ENCODE data around the gene OPHN1.

Gene OPHN1

GRCh38 chrX:68433155-68433980 is at the start of gene OPHN1:
TSS of gene OPHN1 (minus strand) at chrX:68433495. CDS start at chrX:68433020, 475 bp downstream.
- DNase-seq: peak; percentile 9

- DNase-seq: no peak
These were observed 47.7 kb upstream of the OPHN1 start for GRCh38 chrX:68480969-68481368.

GRCh38 chrX:68464796-68465195 is 31.5 kb upstream of the OPHN1 start:
- DNase-seq: no peak

- DNase-seq: no peak
These were observed 30.6 kb upstream of the OPHN1 start for GRCh38 chrX:68463880-68464279.

DNA sequence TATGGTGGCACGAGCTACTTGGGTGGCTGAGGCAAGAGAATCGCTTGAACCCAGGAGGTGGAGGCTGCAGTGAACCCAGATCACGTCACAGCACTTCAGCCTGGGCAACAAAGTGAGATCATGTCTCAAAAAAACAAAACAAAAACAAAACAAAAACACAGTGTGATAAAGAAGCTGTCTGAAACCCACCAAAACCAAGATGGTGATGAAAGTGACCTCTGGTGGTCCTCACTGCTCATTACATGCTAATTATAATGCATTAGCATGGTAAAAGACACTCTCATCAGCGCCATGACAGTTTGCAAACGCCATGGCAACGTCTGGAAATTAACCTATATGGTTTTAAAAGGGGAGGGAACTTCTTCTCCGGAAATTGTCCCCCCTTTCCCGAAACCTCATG is 29.4 kb upstream of the OPHN1 start:
- DNase-seq: no peak

- DNase-seq: no peak
These were observed 28.9 kb upstream of the OPHN1 start for GRCh38 chrX:68462197-68462596.

DNA sequence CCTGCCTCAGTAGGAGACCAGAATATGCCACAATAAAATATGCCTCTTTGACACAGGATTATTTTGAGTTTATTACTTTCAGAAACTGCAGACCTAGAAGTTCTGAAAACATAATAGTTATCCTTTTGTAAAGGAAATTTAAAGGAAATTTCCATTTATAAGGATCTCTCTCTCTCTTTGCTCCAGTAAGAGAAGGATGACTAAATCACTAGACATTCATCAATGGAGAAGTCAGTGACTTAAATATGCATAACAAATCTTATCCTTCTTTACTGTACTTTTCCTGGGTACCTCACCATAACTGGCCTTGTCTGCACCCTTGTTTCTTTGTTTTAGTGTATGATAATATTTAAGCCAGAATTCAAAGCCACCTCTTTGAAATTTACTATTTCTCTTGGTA is 28.3 kb upstream of the OPHN1 start:
- DNase-seq: no peak

GRCh38 chrX:68461093-68461492 is 27.8 kb upstream of the OPHN1 start:
- no peak for DNase-seq

DNA sequence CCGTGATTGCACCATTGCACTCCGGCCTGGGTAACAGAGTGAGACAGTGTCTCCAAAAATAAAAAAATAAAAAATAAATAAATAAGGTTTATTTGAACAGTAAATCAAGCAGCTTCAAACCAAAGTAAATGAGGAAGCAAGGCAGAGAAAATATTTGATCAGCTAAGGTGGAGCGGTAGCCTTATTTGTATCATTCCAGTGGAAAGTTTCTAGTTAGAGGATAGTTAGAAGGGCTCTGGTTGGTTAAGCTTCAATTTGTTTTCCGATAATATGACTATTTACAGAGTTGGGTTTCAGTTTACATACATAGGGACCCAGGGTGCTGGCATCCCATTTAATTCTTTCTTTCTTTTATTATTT is 21.8 kb upstream of the OPHN1 start:
- no peak for DNase-seq

DNA sequence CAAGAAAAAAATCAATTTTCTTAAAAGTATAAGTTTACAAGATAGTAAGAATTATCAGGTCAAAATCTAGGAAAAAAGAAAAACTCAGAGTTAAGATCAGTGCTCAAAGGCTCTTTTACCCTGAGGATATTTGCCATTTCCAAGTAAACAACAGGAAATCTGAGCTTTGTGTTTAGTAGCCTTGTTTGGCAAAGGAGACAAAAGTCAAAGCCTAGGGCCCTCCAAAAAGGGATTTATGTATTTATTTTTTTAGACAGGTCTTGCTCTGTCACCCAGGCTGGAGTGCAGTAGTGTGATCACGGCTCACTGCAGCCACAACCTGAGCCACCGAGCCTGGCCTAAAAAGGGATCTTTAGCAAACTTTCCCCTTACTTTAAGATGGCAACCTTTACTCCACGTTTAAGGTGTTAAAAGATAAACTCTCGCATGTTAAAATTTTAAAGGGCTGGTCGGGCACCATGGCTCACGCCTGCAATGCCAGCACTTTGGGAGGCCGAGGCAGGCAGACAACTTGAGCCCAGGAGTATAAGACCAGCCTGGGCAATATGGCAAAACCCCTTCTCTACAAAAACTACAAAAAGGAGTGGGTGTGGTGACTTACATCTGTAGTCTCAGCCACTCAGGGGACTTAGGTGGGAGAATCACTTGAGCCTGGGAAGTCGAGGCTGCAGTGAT is 21.3 kb upstream of the OPHN1 start:
- no peak for DNase-seq

DNA sequence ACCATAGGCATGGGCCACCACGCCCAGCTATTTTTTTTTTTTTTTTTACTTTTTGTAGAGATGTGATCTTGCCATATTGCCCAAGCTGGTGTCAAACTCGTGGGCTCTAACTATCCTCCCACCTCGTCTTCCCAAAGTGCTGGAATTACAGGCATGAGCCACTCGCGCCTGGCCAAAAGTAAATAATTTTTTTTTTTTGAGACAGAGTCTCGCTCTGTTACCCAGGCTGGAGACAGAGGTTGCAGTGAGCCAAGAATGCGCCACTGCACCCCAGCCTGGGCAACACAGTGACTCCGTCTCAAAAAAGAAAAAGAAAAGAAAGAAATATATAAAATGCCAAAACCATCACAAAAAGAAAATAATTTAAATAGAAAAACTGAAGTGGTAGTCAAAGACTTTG is 18.4 kb upstream of the OPHN1 start:
- no peak for DNase-seq

DNA sequence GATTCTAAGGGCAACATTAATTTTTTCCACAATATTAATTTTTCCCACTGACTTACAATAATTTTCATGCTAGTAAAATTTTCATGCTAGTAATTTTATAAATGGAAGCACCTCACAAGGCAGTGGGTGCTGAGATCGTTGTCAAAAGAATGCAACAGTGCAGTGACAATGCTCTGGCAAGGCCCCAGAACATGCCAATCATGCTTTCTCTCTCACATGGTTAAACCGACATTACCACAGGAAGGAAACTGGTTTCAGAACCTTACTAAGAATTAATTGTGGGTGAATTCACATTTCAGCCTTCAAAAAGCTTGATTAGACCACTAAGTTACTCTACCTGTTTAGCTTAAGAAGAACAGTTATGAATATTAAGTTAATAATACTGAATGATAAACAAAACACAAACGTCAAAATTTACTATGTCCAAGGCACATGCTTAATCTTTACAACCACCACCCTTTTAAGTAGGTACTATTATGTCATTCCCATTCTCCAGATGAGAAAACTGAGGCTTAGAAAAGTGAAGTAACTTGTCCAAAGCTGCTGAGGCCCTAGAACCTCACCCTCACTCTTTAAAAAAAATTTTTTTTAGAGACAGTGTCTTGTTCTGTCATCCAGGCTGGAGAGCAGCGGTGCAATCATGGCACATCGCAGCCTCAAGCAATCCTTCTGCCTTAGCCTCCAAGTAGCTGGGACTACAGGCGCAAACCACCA is 10.0 kb upstream of the OPHN1 start:
- DNase-seq: no peak

GRCh38 chrX:68440940-68441339 is 7.6 kb upstream of the OPHN1 start:
- no peak for DNase-seq

- no peak for DNase-seq
These were observed 7.1 kb upstream of the OPHN1 start for GRCh38 chrX:68440442-68440841.

- no peak for DNase-seq
These were observed 6.0 kb upstream of the OPHN1 start for GRCh38 chrX:68439341-68439740.

- no peak for DNase-seq
These were observed 5.3 kb upstream of the OPHN1 start for GRCh38 chrX:68438575-68438974.

DNA sequence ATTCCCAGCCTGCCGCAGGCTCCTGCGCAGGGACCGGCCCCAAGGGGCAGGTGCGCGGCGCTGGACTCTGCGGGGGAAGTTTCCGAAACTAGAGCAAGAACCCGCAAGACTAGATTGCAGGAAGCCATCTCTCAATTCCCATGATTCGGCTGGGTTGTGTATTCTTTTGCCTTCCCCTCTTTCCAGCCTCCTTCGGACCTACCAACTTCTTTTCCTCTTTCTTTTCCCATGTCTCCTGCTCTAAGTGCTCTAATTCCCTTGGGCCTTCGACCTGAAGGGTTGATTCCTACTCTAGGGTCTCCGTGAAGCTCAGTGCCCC is 645 bp upstream of the OPHN1 start:
- DNase-seq: no peak

DNA sequence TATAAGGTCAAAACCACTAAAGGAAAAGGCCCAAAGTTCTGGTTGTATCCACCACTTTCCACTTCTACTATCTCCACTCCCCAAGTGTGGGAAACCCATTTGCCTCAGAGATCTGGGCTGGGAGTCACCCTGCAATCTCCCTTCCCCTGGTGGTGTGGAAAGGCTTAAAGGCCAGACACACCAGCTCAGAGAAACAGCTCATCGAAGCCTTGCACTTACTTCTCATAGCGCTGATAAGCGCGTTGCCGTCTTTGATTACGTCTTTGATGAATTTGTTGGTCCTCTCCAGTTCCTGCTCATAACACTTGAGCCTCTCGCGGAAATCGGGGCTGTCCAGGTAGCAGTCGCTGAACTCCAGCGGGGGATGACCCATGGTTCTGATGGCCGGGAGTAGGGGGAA is 647 bp downstream of the OPHN1 start:
- DNase-seq: no peak

- no peak for DNase-seq
These were observed 1.5 kb downstream of the OPHN1 start for GRCh38 chrX:68431836-68432235.

GRCh38 chrX:68429216-68429615 is 4.1 kb downstream of the OPHN1 start:
- DNase-seq: no peak

DNA sequence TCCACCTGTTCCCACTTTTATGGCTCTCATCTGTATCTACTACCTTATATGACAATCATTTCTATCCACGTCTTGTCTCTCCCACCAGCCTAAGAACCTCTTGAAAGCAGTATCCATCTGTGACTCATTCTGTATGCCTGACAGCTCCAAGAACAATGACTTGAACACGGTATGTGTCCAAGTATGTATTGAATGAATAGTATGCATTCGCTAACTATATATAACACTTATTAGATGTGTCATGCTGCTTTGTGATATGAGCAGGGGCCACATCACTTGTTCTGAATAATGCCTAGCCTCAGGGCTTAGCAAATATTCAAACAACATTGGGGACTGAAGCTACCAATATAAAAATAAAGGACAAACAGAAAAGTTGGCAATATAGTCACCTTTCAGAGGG is 4.9 kb downstream of the OPHN1 start:
- DNase-seq: no peak

DNA sequence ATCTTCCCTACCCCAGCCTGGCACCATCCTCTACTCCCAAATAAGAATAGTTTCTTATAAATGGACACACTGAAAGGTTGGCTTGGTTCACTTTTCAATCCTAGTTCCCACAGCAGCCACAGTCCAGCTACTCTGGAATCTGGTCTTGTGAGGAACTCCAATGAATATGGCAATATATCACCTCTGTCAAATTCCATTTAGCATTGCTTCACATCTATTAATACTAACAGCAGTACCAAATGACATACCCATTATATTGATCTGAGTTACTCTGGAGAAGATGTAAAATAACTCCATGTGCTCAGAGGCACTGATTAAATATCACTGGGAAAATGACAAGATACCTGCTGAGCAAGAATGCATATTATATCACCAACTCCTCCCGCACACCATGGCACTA is 8.6 kb downstream of the OPHN1 start:
- no peak for DNase-seq

DNA sequence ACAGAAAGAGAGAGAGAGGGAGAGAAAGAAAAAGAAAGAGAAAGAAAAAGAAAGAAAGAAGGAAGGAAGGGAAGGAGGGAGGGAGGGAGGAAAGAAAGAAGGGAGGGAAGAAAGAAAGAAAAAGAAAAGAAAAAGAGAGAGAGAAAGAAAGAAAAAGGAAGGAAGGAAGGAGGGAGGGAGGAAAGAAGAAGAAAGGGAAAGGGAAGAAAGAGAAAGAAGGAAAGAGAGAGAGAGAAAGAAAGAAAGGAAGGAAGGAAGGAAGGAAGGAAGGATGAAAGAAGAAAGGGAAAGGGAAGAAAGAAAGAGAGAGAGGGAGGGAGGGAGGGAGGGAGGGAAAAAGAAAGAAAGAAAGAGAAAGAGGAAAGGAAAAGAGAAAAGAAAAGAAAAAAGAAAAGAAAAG is 10.8 kb downstream of the OPHN1 start:
- no peak for DNase-seq

- DNase-seq: no peak
These were observed 11.7 kb downstream of the OPHN1 start for GRCh38 chrX:68421636-68422035.
